HG02798 (cell line): ENCODE results near the gene SH3RF3.

Experiments
- ATAC-seq: cut with Tn5 transposase; IDR thresholded peaks from one replicate; pipeline ENCODE4 v1.9.1; 2021; ENCODE audit warnings: mild to moderate bottlenecking; ENCODE audit not compliant: unreplicated experiment, poor library complexity

The SH3RF3 gene

DNA sequence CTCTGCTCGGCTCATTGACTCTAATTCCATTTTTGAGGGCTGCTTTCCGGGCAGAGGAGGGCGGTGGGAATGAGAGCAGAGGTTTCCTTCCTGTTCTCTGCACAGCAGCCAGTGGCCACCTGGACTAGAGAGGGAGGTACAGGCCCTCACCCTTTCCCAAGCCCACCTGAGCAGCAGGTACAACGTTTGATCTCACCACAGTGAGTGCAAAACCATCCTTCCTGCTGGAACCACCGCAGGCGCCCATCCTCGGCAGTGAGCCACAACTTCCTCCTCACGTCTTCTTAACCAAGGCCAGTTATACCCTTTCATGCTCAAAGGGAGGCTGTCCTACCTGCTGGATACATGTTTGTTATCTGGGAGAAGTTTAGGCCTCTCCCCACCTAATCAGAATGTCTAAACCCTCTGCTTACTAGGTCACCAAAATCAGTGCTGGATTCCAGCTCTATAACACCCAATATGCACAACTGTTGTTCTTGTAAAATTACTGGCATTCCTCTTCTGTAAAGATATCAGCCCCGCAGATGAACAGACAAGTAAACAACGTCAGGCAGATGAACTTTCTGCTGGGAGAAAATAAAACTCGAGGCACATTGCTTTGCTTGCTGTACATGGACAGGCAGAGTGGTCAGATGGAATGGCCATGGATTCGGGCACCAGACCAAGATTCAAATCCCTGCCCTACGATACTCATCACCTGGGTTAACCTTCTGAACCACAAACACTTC lies 191.4 kb downstream of the SH3RF3 start:
- ATAC-seq: no peak

DNA sequence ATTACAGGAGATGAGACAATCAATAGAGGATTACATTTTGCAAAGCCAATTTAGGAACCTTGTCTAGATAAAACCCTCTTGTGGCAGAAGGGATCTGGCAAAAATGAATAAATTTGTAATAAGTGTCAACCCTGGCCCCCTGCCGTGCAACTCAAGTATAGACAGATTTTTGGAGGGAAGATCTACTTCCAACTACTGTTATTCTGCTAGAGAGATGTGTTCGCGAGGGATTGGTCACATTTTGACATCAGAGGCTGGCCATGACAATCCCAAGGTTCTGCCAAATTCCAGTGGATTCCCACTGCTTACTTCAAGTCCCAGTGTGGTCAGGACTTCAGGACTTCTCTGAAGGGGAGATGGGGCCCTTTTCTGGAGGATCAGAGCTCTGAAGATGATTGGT lies 192.6 kb downstream of the SH3RF3 start:
- ATAC-seq: no peak

DNA sequence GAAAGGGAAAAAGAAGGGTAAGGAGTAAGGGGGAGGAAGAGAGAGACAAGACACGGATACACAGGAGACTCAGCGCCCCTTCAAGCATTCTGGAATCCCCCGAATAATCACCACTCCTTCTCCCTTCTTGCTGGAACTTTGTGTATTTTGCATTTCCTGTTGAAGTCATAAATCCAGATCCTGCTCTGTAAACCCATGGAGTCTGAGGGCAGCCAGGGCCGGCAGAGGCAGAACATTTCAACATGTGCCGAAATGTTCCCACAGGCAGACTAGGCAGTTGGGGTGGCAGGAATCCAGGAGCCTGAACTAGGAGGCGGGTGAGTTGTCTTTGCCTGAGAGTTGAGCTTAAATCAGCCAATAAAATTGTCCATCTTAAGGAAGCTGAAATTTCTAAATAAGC lies 193.1 kb downstream of the SH3RF3 start:
- no peak for ATAC-seq

DNA sequence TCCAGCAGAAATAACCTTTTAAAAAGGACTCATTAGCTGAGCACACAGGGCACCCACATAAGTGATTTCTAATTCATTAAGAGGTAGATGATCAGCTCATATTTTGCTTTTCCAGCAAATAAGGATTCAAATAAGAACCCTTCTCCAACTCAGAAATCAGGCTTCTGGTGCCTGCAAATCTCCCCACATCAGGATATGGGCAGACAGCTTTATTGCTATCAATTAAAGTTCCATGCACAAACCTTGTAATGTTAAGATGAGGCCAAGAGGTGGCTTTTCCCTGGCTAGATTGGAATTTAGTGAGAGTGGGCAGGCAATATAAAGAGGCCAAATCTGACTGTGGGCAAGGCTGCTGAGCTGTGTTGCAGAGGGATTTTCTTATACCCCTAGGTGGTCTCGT lies 193.6 kb downstream of the SH3RF3 start:
- no peak for ATAC-seq

DNA sequence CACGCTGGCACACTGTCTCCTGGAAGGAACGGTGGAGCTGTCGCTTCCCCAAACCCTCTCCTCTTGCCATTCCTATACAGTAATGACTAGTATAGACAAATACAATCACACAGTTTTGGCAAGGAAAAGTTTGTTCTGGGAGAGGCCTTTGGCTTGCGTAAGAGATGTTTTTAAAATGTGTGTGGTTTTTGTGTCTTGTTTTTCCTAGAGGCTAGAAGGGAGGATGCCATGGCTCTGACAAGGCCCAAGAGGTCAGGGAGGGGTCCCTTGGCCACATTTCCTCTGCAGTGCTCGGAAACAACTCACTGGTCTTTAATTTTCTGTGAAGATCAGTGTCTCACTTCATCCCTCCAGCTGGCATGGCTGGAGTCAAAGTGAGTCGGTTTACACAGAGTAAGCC lies 195.9 kb downstream of the SH3RF3 start:
- no peak for ATAC-seq

DNA sequence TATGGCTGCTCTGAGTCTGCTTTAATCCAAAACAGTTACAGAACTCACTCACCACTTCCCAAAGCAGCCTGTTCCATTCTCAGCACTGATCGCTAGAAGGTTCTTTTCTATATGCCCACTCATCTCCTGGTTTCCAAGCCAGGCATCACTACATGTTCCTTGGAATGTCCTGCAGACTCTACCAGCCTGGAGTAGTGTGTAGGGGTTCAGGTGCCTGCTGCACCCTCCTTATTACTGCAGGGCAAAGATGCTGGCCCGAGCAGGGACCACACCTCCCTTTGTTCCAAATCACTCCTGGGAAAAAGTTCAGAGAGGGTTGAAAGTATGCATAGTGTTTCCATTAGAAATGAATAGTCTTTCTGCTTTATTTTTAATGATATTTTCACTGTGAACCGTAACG lies 196.6 kb downstream of the SH3RF3 start:
- ATAC-seq: no peak

DNA sequence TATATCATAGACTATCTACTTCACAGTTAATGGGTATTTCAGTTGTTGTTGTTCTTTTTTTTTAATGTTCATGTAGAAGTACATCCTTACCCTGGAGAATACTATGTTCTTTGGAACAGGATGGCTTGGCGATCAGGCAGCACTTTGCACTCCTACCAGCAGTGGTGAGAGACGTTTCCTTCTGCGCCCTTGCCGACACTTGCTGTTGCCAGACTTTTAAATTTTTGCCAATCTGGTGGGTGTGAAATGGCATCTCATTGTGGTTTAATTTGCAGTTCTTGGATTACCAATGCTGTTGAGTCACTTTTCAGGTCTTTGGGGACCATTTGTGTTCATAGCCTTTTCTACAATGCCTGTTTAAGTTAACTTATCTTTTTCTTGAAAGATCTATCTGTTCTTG lies 197.3 kb downstream of the SH3RF3 start:
- ATAC-seq: no peak

DNA sequence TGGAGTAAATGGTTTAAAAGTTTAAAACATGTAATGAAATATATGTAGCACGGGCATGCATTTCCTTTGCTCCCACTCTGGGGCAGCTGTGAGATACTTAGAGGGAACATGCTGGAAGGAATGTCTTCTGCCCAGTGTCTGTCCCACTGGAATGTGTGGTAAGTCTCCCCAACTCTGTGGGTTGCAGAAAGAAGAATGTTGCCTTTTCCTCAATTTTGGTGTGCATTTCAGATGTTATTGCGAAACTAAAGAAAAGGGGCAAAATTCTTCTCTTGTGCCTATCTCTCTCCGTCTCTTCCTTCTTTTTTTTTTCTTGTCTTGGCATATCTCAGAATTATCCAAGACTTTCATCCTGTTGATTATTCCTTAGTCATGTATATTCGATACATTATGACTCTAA lies 201.1 kb downstream of the SH3RF3 start:
- ATAC-seq: no peak

DNA sequence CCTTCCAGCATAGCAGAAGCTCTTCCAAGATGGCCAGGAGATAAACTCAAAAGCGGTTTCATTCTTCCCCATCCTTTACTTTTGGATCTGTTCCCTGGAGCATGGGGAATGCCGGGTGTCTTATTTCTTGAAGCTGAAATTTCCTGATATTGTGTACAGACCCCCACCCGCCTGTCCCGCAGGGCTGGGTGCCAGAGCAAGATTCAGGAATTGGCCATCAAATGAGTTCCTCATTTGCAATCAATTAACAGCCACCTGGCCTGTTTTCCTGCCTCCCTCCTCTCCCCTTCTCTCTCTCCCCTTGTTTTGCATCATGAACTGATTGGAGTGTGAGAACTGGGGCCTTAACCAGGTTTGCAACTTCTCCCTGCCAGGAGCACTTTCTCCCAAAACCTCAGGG lies 202.1 kb downstream of the SH3RF3 start:
- no peak for ATAC-seq

DNA sequence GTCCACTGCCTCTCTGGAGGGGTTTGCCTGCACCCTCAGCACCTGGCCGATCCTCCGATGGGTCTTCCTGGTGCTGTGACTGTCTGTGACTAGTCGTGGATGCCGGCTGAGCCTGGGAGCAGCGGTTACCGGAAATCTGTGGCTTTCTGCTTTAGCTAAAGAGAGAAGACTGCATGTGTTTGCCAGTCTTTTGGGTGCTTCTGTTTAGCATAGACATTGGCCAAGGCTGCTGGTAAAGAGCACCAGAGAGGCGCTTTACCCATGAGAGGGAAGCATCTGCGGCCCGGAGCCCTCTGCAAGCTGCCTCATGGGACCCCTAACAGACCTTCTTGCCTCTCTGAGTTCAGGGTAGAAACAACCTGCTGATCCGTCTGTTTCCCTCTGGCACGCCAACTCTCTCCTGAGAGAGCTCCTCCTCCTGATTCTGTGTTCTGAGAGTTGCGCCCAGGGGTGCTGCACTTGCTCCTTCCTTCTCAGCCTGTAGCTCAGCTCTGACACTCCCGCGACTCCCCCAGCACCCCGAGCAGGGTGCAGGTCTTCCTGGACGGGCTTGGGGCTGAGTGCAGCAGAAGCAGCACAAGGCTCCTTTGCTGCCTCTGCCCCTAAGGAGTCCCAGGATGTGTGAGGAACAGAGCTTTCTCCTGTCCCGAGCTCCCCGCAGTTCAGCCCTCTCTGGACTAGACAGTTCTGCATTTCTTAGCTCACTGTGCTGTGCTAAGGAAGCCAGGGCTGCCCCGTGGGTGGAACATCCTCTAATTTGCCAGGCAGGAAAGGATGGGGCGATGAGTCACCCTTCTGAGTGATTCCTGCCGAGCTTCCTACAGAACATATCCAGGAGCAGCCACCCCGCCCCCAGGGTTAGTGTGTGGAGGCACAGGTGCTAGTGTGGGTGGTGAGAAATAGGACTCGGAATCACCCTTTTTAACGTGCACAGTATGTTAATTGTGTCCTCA lies 203.2 kb downstream of the SH3RF3 start:
- peak; percentile 37 for ATAC-seq

DNA sequence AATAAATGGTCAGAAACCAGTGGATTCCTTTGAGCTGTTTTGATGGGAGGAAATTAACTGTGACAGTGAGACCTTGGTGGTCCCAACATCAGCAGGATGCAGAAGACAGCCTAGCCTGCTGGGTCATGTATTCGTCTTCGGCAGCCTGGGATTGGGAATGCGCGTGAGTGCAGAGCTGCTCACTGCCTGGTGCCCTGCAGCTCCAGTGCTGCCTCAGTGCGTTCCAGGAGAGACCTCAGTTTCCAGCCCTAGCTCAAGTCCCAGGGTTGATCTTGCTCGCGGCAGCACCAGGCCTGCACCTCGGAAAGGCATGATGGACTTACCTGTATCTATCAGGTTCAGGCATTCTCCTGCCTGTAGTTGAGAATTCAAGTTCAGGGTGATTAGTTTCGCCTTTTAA lies 203.9 kb downstream of the SH3RF3 start:
- ATAC-seq: no peak

DNA sequence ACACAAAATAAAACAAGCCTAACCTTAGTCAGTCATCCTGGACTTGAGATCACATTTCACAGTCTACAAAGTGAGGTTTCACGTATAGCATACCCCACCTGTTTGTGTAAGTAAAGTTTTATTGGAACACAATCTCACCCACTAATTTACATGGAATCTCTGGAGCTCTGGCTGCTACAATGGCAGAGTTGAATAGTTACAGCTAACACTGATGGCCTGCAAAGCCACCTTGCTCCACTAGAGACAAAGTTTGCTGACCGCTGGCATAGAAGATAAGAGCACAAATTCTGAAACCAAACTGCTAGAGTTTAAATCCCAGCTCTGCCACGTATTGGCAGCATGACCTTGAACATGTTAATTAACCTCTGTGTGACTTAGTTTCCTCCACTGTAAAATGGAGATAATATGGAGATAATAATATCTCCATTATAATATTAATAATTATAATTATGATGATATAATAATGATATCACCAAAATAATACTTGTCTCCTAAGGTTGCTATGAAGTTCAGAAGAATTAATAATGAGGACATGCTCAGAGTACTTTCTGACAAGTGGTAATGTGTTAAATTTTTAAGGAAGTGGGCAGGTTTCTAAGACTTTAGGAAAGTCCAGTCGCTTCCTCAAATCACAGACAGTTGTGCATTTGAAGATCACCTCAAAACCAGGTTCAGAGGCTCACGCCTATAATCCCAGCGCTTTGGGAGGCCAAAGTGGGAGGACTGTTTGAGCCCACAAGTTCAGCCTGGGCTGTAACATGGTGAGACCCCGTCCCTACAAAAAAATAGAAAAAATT lies 204.6 kb downstream of the SH3RF3 start:
- ATAC-seq: no peak

DNA sequence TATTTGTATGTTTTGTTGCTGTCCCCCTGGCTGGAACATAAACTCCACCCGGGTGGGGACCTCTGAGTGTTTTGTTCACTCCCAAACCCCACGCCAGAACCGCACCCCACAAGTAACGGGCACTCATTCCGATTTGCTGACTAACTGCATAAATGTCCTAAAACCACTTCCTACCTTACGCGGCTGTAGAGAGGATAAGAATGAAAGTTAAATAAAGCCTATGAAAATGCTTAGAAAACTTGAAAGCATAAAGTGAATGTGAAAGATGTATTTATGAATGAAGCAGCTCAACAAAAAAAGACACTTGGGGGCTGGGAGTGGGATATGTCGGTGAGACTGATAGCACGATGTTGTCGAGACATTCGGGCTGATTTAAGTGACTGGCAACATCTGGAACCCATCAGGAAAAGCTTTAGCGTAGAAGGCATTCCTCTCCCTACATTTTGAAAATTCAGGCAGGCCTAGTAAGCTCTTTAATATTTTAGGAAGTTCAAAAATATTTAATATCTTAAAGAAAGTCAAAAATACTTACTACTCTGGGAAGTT lies 206.7 kb downstream of the SH3RF3 start:
- ATAC-seq: no peak

DNA sequence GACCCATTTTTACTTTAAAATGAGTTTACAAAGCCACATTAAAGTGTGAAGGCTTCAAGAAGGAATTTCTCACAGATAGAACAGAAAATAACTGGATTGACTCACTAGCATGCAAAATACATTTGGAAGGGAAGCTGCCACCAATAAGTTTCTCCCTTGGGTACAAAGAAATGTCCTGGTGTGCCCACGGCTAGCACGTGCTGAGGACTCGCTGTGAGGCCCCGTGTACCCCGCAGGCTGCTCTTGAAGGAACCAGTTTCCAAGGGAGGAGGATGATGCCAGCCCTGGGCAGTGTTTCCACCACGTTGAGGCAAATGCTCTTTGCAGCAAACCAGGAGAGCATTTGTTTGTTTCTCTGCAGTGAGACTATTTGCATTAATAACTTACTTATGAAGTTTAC lies 207.3 kb downstream of the SH3RF3 start:
- ATAC-seq: no peak

DNA sequence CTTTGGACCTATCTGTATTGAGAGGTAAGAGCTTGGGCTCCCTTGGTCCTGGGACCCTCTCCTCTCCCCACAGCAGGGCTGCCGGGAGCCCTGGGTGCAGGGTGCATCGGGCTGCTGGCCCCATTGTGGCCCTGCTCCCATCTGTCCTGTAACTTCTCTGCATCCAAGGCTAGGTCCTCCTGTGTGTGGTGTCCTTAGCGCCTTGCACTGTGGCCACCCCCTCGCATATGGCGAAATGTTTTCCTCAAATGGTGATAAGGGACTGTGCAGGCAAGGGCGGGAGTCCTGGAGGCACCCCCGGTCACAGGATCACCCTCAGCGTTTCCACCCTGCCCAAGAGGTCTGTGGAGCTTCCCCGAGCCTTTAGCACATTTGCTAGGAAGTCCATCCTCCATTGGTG lies 208.2 kb downstream of the SH3RF3 start:
- no peak for ATAC-seq

DNA sequence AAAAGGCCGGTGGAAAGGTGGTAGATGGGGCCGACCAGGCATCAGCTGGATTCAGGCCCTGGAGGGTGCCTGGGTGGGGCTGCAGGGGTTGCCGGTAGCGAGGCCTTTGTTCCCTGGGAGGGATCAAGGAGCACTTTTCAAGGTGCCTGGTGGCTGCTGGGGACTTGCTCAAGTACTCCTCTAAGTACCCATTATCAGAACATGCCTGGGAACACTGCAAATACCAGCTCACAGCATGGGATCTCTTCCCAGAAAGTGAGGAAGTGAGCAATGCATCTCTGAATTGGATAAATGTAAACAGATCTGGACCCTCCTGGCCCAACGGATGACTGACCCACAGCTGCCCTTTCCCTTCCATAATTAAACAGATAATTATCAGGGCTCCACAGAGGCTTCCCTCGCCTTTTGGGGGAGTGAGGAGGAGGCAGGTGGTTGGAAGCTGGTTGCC lies 210.5 kb downstream of the SH3RF3 start:
- no peak for ATAC-seq

DNA sequence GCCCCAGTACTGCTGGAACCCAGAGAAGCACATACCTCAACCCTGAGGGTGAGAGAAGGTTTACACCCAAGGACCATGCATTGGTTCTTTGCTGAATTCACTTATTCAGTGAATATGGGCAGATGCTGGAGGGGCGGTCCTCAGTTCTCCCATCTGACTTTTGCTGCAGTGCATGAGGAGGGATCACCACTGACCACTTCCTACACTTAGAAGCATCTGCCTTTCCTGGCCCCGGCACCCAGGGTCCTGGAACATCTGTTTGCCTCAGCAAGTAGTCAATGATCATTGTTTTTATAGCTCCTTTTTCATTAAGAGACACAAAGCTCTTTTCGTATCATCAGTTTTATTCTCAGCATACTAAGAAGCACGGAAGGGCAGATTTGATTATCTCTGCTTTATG lies 211.4 kb downstream of the SH3RF3 start:
- no peak for ATAC-seq

DNA sequence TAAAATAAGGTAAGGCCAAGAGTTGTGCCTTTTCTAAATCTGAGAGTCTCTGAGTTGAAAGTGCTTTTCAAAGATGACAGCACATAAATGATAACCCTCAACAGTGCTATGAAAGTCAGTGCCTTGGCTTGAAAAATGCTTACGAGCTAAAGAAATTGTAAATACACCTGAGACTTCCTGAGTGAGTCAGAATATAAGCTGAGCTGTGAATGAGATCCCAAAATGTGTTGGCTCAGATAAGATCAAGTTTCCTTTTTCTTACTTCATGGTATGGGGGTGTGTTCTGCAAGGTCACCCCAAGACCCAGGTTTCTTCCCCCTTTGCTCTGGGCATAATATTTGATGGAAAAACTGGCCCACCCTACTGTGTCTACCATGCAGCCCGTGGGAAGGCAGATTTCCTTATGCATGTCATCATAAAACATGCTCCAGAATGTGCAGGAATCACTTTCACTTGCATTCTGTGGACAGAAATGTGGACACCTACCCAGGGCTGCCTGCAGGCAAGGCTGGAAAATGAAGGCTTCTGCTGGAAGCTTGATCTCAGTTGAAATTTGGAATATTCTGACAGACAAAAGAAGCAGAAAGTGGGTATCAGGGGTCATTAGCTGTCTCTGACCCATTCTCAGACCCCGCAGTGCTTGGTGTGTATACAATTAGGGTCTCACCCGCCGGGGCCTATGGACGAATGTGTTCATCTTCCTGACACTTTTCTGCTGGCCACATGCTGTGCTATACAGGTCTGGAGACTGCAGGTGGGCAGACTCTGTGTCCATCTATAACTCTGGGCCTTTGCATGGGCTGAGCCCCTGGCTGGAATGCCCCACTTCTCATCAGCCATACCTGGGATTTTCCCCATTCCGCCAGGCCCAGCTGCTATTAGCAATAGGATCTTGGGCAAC lies 212.6 kb downstream of the SH3RF3 start:
- no peak for ATAC-seq

DNA sequence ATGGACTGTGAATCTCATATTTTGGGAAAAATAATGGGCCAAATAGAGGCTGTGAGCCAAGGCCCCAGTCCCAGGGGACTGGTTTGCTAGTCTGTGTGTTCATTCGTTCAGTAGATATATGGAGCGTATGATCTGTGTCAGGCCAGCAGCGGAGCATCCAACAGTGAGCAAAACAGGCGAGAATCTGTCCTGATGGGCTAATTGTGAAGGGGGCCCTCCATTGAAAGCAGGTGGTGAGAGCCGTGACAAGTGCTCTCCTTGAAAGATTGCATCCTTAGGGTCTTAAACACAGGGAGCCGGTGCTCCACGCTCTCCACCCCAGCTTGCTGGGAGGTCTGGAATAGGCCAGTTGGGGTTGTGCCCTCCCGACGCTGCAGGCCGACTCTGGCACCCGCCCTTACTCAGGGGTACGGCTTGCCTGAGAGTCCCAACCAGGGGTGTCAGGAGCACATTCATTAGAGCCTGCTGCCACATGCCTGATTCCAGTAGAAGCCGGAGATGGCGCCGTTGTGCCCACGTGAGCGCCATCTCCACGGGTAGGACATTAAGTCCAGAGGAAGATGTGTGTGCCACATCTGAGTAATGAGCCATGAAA lies 213.3 kb downstream of the SH3RF3 start:
- no peak for ATAC-seq
